ENCODE measurements around the gene SIPA1L3. TPM values are rescaled to one million over a fixed set of nuclear protein-coding genes. Genes with fewer than 3 reads are reported as not detected.

Gene SIPA1L3
- total RNA-seq, 2 donors from 2014 or later: 42.8 to 48.2 TPM

GRCh38 chr19:38099966-38100365 is 193.0 kb downstream of the SIPA1L3 start:
- H3K36me3 Mint-ChIP-seq (ENCODE audit: low read depth): peaks cover 53% of the 10 kb centered on the region
- no peak for DNase-seq
- TF ChIP-seq CTCF (conservative IDR thresholded peaks at IDR 0.05): no peak
- Histone ChIP-seq H3K36me3 (ENCODE audit: control insufficient read depth, insufficient read depth, low read length) (peaks cover 21% of the 10 kb centered on the region), H3K9ac (ENCODE audit: extremely low read depth, low read length, poor library complexity, severe bottlenecking) (no peak overlapping the region), H3K9me3 (ENCODE audit: control insufficient read depth, low read length) (peaks cover 13% of the 10 kb centered on the region), H3K27me3 (ENCODE audit: control insufficient read depth, insufficient read depth, low read length, poor library complexity, severe bottlenecking) (no peaks in the 10 kb centered on the region), H3K4me1 (ENCODE audit: control insufficient read depth, insufficient read depth, low read length) (no peaks in the 10 kb centered on the region), H3K4me3 (ENCODE audit: low read length) (no peak overlapping the region), H3K27ac (ENCODE audit: low read depth, low read length) (no peak overlapping the region)
- no peak overlapping the region for H3K27ac Mint-ChIP-seq
- no peak overlapping the region for H3K4me3 Mint-ChIP-seq
- 94 to 96% methylated on average over 7 to 8 of the region's 8 CpGs for WGBS, 2 experiments (ENCODE audit: insufficient coverage in 1 of 2, insufficient read length in 1 of 2)
- peaks cover 17% of the 10 kb centered on the region for H3K9me3 Mint-ChIP-seq
- no peaks in the 10 kb centered on the region for H3K27me3 Mint-ChIP-seq (ENCODE audit: insufficient read depth)
- peaks cover 5% of the 10 kb centered on the region for H3K4me1 Mint-ChIP-seq

- no peak for TF ChIP-seq CTCF (conservative IDR thresholded peaks at IDR 0.05)
- no peak overlapping the region for H3K4me3 Mint-ChIP-seq
Measured at GRCh38 chr19:38100589-38100988, 193.6 kb downstream of the SIPA1L3 start.

GRCh38 chr19:38101723-38102122 is 194.7 kb downstream of the SIPA1L3 start:
- Mint-ChIP-seq H3K36me3 (ENCODE audit: low read depth) (peaks cover 60% of the 10 kb centered on the region), H3K4me3 (no peak overlapping the region), H3K4me1 (no peaks in the 10 kb centered on the region), H3K9me3 (peaks cover 17% of the 10 kb centered on the region), H3K27ac (no peak overlapping the region), H3K27me3 (ENCODE audit: insufficient read depth) (no peaks in the 10 kb centered on the region)
- H3K9me3 ChIP-seq (ENCODE audit: control insufficient read depth, low read length): peaks cover 13% of the 10 kb centered on the region
- TF ChIP-seq CTCF (conservative IDR thresholded peaks at IDR 0.05): no peak
- no peak for DNase-seq
- 93 to 95% methylated on average over 9 to 10 of the region's 10 CpGs for WGBS, 2 experiments (ENCODE audit: insufficient coverage in 1 of 2, insufficient read length in 1 of 2)
- peaks cover 32% of the 10 kb centered on the region for H3K36me3 ChIP-seq (ENCODE audit: control insufficient read depth, insufficient read depth, low read length)
- H3K4me3 ChIP-seq (ENCODE audit: low read length): no peak overlapping the region
- H3K9ac ChIP-seq (ENCODE audit: extremely low read depth, low read length, poor library complexity, severe bottlenecking): no peak overlapping the region
- H3K27me3 ChIP-seq (ENCODE audit: control insufficient read depth, insufficient read depth, low read length, poor library complexity, severe bottlenecking): no peaks in the 10 kb centered on the region
- H3K27ac ChIP-seq (ENCODE audit: low read depth, low read length): no peak overlapping the region
- no peaks in the 10 kb centered on the region for H3K4me1 ChIP-seq (ENCODE audit: control insufficient read depth, insufficient read depth, low read length)

More at GRCh38 chr19:38100589-38100988, 193.6 kb downstream of the SIPA1L3 start:
- Mint-ChIP-seq H3K4me1 (peaks cover 4% of the 10 kb centered on the region), H3K27me3 (ENCODE audit: insufficient read depth) (no peaks in the 10 kb centered on the region), H3K36me3 (ENCODE audit: low read depth) (peaks cover 57% of the 10 kb centered on the region), H3K27ac (no peak overlapping the region), H3K9me3 (peaks cover 17% of the 10 kb centered on the region)
- no peak for DNase-seq
- H3K36me3 ChIP-seq (ENCODE audit: control insufficient read depth, insufficient read depth, low read length): peaks cover 25% of the 10 kb centered on the region
- H3K4me1 ChIP-seq (ENCODE audit: control insufficient read depth, insufficient read depth, low read length): no peaks in the 10 kb centered on the region
- H3K27me3 ChIP-seq (ENCODE audit: control insufficient read depth, insufficient read depth, low read length, poor library complexity, severe bottlenecking): no peaks in the 10 kb centered on the region
- no peak overlapping the region for H3K9ac ChIP-seq (ENCODE audit: extremely low read depth, low read length, poor library complexity, severe bottlenecking)
- peaks cover 13% of the 10 kb centered on the region for H3K9me3 ChIP-seq (ENCODE audit: control insufficient read depth, low read length)
- no peak overlapping the region for H3K4me3 ChIP-seq (ENCODE audit: low read length)
- WGBS, 2 experiments (ENCODE audit: insufficient coverage in 1 of 2, insufficient read length in 1 of 2): 91 to 93% methylated on average over 3 to 8 of the region's 8 CpGs
- H3K27ac ChIP-seq (ENCODE audit: low read depth, low read length): no peak overlapping the region
